Keratinocyte (primary cell): ENCODE measurements around the gene GTF3C4. TPM values are rescaled to one million over a fixed set of nuclear protein-coding genes. Genes with fewer than 3 reads are reported as not detected.

ENCODE experiments used
- DNase-seq: peaks from one replicate; pipeline ENCODE4 v3.0.0-alpha.2; 2011; ENCODE audit warnings: low read depth, missing footprints, low spot score
- FAIRE-seq: peaks from 2 replicates; lab custom pipeline; 2011; peaks lifted over from hg19 to GRCh38; lab: Jason Lieb, UNC
- H2AFZ ChIP-seq: 2 replicates; pipeline ENCODE4 v1.6.0; 2012; ENCODE audit warnings: low read length, control low read depth, inconsistent platforms; ENCODE audit not compliant: control insufficient read depth
- H3K27ac ChIP-seq: 2 replicates; pipeline ENCODE4 v1.5.1; 2011; ENCODE audit warnings: low read length; ENCODE audit not compliant: control insufficient read depth, insufficient read depth
- H3K27me3 ChIP-seq: 3 replicates; pipeline ENCODE4 v1.6.0; 2011; ENCODE audit warnings: low read length; ENCODE audit not compliant: control insufficient read depth, insufficient read depth; ENCODE audit errors: extremely low read depth
- H3K36me3 ChIP-seq, 2 experiments: 2 replicates in 1 of 2; 3 replicates in 1 of 2; pipeline ENCODE4 v1.5.1; 2011; ENCODE audit warnings: low read length in 2 of 2, mild to moderate bottlenecking in 1 of 2; ENCODE audit not compliant: control insufficient read depth in 2 of 2, insufficient read depth in 2 of 2; ENCODE audit errors: extremely low read depth in 1 of 2
- H3K4me1 ChIP-seq: 3 replicates; pipeline ENCODE4 v1.5.1; 2011; ENCODE audit warnings: low read length; ENCODE audit not compliant: control insufficient read depth, insufficient read depth; ENCODE audit errors: extremely low read depth
- H3K4me2 ChIP-seq: 3 replicates; pipeline ENCODE4 v1.6.0; 2011; ENCODE audit warnings: low read depth, low read length; ENCODE audit not compliant: control insufficient read depth, insufficient read depth; ENCODE audit errors: extremely low read depth
- H3K4me3 ChIP-seq, 3 experiments: fragments of 200-600 bp in 1 of 3; sonication (generic) in 1 of 3; 2 replicates in 2 of 3; 3 replicates in 1 of 3; pipeline ENCODE4 v1.5.1; 2011 to 2016; ENCODE audit warnings: low read length in 3 of 3, mild to moderate bottlenecking in 3 of 3, control low read depth in 2 of 3, inconsistent platforms in 1 of 3, low read depth in 1 of 3, mixed read lengths in 1 of 3, mixed run types in 1 of 3, moderate library complexity in 1 of 3; ENCODE audit not compliant: control insufficient read depth in 2 of 3, insufficient read depth in 2 of 3; ENCODE audit errors: extremely low read depth in 1 of 3
- H3K79me2 ChIP-seq: 2 replicates; pipeline ENCODE4 v1.6.0; 2012; ENCODE audit warnings: low read length; ENCODE audit not compliant: control insufficient read depth, insufficient read depth
- H3K9ac ChIP-seq: 3 replicates; pipeline ENCODE4 v1.6.0; 2011; ENCODE audit warnings: low read length; ENCODE audit not compliant: control insufficient read depth, insufficient read depth; ENCODE audit errors: extremely low read depth
- H3K9me1 ChIP-seq: 3 replicates; pipeline ENCODE4 v1.6.0; 2011; ENCODE audit warnings: low read length; ENCODE audit not compliant: control insufficient read depth, insufficient read depth; ENCODE audit errors: extremely low read depth
- H3K9me3 ChIP-seq: 2 replicates; pipeline ENCODE4 v1.5.1; 2012; ENCODE audit warnings: low read depth, low read length; ENCODE audit not compliant: control insufficient read depth
- H4K20me1 ChIP-seq: 3 replicates; pipeline ENCODE4 v1.6.0; 2011; ENCODE audit warnings: low read length; ENCODE audit not compliant: control insufficient read depth, insufficient read depth; ENCODE audit errors: extremely low read depth
- CTCF ChIP-seq, 3 experiments: IDR thresholded peaks in 1 of 3; conservative IDR thresholded peaks in 1 of 3; optimal IDR thresholded peaks in 1 of 3; 2 replicates in 2 of 3; 3 replicates in 1 of 3; pipeline versions ENCODE3 to v1.5.1; 2011; ENCODE audit warnings: low read length in 3 of 3, mild to moderate bottlenecking in 3 of 3, moderate library complexity in 2 of 3, control low read depth in 1 of 3, inconsistent platforms in 1 of 3; ENCODE audit not compliant: insufficient read depth in 2 of 3; ENCODE audit errors: extremely low read depth in 1 of 3
- EZH2 ChIP-seq: IDR thresholded peaks from one replicate; pipeline ENCODE4 v1.6.1; 2012; ENCODE audit warnings: inconsistent platforms, mild to moderate bottlenecking, low read length, moderate library complexity
- dilution Hi-C: fragments of 300-500 bp; cut with MboI; formaldehyde crosslinking; loops from one replicate; pipeline ENCODE4 v1.7.0; 2020; ENCODE audit warnings: low sequenced_read_pairs; ENCODE audit not compliant: extremely low pct_ligation_motif_present
- polyA plus RNA-seq, 5 experiments: library from polyadenylated mRNA; depleted of rRNA in 3 of 5; stranded (reverse) in 3 of 5; stranded (forward) in 1 of 5; unstranded in 1 of 5; fragments of >200 nt; gene quantifications; 1 replicate in 1 of 5; 2 replicates in 3 of 5; 3 replicates in 1 of 5; pipeline versions ENCODE4 v1.2.1 to v1.2.3, GENCODE V29; 2011 to 2012; ENCODE audit warnings: missing spikeins in 2 of 5, low read depth in 1 of 5, low replicate concordance in 1 of 5

The GTF3C4 gene
- polyA plus RNA-seq, 1 donor (not counting 4 experiments of a cell fraction or from before 2014, with no cell fraction given) = 7.7 TPM

- H3K4me1 ChIP-seq = peaks cover 16% of the 10 kb centered on the region
- FAIRE-seq = no peak
These were observed 24.6 kb upstream of the GTF3C4 start for GRCh38 chr9:132645711-132646110.

GRCh38 chr9:132646726-132647125 lies 23.5 kb upstream of the GTF3C4 start:
- dilution Hi-C loops = no loop called here

More at GRCh38 chr9:132645711-132646110, 24.6 kb upstream of the GTF3C4 start:
- no peaks in the 10 kb centered on the region for H3K27me3 ChIP-seq
- TF ChIP-seq CTCF (optimal IDR thresholded peaks at IDR 0.05 in 1 of 3, IDR thresholded peaks at IDR 0.05 in 1 of 3, conservative IDR thresholded peaks at IDR 0.05 in 1 of 3; ENCODE audit: extremely low read depth in 1 of 3, insufficient read depth in 2 of 3, low read length in 3 of 3) (no peak), EZH2 (no peak)
- no peak for DNase-seq
- H3K9me1 ChIP-seq = no peaks in the 10 kb centered on the region
- no peak overlapping the region for H3K27ac ChIP-seq
- peaks cover 3% of the 10 kb centered on the region for H4K20me1 ChIP-seq
- peaks cover 28 to 65% of the 10 kb centered on the region in 2 experiments for H3K36me3 ChIP-seq
- no peak overlapping the region for H3K4me3 ChIP-seq
- H3K79me2 ChIP-seq = no peaks in the 10 kb centered on the region
- no peak overlapping the region for H2AFZ ChIP-seq
- H3K4me2 ChIP-seq = no peak overlapping the region
- H3K9ac ChIP-seq = no peak overlapping the region
- dilution Hi-C loops = no loop called here
- H3K9me3 ChIP-seq = no peaks in the 10 kb centered on the region

More at GRCh38 chr9:132646726-132647125, 23.5 kb upstream of the GTF3C4 start:
- Histone ChIP-seq H4K20me1 (peaks cover 3% of the 10 kb centered on the region), H3K36me3 (peaks cover 26 to 61% of the 10 kb centered on the region in 2 experiments), H3K27ac (peak overlapping the region; percentile 52), H3K4me2 (no peak overlapping the region), H3K9me1 (no peaks in the 10 kb centered on the region), H3K79me2 (no peaks in the 10 kb centered on the region), H3K4me1 (peaks cover 16% of the 10 kb centered on the region), H2AFZ (no peak overlapping the region), H3K27me3 (no peaks in the 10 kb centered on the region), H3K9ac (peak overlapping the region; percentile 17), H3K9me3 (no peaks in the 10 kb centered on the region), H3K4me3 (no peak overlapping the region)
- DNase-seq = no peak
- TF ChIP-seq CTCF (optimal IDR thresholded peaks at IDR 0.05 in 1 of 3, IDR thresholded peaks at IDR 0.05 in 1 of 3, conservative IDR thresholded peaks at IDR 0.05 in 1 of 3; ENCODE audit: extremely low read depth in 1 of 3, insufficient read depth in 2 of 3, low read length in 3 of 3) (no peak), EZH2 (no peak)
- peak; percentile 44 for FAIRE-seq
